Esophagus squamous epithelium (tissue), 4 donors: ENCODE measurements around the gene TRPM1.

Experiments used
- POLR2A ChIP-seq, 4 donors: fragments of 450-650 bp; IDR thresholded peaks; one replicate each; pipeline ENCODE4 v1.6.1; 2017; ENCODE audit warnings: antibody characterized with exemption in 4 of 4, mild to moderate bottlenecking in 4 of 4, moderate library complexity in 3 of 4
- TF ChIP-seq, protein P1 (sequence below), 6 experiments: fragments of 450-650 bp in 4 of 6; fragments of 200-600 bp in 2 of 6; sonication (generic) in 2 of 6; IDR thresholded peaks; one replicate each; pipeline ENCODE4 v1.5.1; 2016 to 2019; ENCODE audit warnings: antibody characterized with exemption in 6 of 6, mild to moderate bottlenecking in 4 of 6, moderate library complexity in 4 of 6

DNA sequence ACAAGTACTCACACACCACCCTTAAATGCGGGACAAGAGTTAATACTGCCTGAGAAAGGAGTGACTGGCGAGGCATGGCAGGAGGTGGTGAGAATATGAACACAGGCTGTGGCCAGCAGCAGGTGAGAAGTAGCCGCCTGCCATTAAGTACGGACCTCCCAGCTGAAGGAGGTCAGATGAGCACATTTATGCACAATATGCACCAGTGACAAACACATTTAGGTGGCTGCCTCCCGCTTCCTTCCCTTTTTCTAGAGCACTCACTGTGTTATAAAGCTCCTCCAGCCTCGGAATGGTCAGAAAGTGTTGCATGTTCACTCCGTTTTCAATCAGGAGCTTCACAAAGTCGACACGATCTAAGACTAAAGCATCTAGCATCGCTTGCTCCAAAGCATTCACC lies 52.4 kb downstream of the TRPM1 start:
- TF ChIP-seq, protein P1, sequence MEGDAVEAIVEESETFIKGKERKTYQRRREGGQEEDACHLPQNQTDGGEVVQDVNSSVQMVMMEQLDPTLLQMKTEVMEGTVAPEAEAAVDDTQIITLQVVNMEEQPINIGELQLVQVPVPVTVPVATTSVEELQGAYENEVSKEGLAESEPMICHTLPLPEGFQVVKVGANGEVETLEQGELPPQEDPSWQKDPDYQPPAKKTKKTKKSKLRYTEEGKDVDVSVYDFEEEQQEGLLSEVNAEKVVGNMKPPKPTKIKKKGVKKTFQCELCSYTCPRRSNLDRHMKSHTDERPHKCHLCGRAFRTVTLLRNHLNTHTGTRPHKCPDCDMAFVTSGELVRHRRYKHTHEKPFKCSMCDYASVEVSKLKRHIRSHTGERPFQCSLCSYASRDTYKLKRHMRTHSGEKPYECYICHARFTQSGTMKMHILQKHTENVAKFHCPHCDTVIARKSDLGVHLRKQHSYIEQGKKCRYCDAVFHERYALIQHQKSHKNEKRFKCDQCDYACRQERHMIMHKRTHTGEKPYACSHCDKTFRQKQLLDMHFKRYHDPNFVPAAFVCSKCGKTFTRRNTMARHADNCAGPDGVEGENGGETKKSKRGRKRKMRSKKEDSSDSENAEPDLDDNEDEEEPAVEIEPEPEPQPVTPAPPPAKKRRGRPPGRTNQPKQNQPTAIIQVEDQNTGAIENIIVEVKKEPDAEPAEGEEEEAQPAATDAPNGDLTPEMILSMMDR (IDR thresholded peaks at IDR 0.05), result no peak
- TF ChIP-seq POLR2A (IDR thresholded peaks at IDR 0.05), result no peak
